HG02852 (cell line): Measurements from ENCODE around the gene PRCP.
A peak's percentile ranks its signal among the peaks of the same experiment; 100 is the strongest.

Source experiments
- ATAC-seq: cut with Tn5 transposase; IDR thresholded peaks from one replicate; pipeline ENCODE4 v1.9.1; 2021; ENCODE audit warnings: mild to moderate bottlenecking, moderate library complexity; ENCODE audit not compliant: unreplicated experiment

PRCP gene

DNA sequence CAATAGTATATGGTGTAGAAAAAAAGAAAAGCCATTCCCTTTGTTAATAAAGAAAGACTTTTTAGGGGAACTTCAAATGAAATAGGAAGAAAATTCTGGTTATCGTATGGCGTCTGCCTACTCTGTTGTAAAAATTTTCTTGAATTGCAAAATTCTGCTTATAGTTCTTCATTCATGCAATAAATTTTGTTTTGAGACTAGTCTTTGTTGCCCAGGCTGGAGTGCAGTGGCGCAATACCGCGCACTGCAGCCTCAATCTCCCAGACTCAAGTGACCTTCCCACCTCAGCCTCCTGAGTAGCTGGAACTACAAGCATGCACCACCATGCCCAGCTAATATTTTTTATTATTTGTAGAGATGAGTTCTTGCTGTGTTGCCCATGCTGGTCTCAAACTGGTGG is 7.1 kb upstream of the PRCP start:
- ATAC-seq: no peak

DNA sequence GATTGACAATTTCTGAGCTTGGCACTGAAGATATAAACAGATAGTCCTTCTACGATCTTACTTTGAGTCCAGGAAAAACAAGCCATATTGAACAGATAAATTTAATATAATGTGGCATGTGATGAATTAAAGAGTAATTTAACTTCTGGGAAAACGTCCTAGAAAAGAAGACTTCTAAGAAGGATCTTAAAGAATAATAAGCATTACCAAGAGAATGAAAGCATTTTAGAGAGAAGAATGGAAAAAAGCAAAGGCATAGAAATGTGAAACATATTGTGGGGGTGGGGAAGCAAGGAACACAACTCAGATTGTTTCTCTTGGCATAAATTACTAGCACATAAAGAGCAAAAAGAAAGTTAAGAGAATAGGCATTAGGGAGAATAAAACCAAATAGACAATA is 6.7 kb upstream of the PRCP start:
- no peak for ATAC-seq

DNA sequence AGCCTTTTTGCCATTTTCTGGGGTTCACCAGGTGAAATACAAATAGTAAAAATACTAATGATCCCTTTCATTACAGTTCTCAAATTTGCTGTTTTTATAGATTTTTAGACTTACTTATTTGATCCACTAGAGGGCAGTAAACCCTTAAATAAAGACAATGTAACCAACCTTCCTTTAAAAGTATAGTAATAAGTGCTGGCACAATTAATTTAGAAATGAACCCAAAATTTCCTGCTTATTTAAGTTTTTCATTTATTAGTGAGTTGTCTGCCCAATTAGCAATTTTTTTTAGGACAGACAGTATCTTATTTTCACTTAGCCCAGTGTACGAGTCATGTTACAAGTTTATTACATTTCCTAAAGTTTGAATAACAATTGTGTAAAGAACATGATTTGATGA is 6.0 kb upstream of the PRCP start:
- no peak for ATAC-seq

DNA sequence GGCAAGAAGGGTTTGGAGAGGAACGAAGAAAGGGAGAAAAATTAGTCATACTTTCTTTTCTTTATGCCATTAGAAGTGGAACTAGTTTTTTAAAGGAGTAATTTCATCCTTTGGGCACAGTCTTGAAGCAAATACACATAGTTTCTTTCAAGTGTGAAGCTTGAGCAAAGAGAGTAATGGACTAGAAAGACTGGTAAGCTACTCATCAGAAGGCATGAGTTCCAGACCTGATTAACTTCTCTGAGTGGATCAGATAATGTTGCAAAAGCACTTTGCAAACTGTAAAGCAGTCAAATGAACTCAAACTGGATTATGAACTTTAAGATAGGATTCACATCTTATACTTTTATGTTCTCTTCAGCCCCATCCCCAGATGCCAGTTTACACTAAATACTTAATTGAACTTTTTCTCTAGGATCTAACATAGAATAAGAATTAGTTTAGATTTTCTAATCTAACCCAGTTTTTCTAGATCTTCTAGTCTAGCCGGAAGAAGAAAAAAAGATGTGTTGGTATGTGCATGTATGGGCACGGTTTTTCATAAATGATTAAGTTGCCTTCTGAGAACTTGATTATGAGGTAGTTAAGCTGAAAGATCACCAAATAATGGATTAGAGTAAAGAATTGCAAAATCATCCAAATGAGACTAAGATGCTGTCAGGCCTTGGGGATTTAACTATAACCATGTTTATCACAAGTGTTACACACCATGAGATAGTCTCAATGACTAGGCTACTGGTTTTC is 3.8 kb upstream of the PRCP start:
- no peak for ATAC-seq

DNA sequence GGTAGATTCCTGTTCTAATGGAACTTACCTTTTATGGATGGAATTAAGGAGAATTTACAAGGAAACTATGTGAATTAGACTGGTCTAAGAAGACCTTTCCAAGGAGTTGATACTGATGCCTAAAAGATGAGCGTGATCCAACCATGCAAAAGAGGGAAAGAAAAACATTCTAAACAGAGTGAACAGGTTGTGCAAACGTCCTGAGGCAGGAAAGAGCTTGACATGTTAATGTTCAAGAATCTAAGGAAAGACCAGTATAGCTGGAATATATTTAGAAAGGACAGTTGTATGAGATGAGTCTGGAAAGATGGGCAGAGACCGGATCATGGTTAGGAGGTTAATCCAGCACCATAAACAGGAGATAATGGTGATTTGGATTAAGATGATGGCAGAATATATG is 2.6 kb upstream of the PRCP start:
- no peak for ATAC-seq

DNA sequence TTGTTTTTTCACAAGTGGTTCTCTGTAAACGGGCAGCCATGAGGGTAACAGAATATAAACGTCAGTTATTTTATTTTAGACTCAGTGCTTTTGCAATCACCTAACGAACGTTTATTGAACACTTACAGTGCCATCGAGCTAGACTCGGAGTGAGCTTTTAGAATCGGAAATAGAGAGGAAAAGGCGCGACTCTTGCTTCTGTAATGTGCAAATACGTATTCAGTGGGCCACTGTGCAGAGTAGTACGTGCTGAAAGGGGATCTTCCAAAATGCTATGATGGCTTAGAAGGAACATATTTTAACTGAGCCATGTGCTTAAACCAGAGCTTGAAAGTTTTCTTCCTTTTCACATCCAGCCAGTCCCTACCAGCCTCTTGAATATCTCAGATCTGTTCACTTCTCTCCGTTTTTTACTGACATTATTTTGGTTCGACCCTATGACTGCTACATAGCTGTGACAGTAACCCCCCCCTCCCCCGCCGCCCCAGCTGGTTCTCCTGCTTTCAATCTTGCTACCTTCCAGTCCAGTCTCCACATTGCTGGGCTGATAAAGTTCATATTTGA is 1.8 kb upstream of the PRCP start:
- ATAC-seq: no peak

DNA sequence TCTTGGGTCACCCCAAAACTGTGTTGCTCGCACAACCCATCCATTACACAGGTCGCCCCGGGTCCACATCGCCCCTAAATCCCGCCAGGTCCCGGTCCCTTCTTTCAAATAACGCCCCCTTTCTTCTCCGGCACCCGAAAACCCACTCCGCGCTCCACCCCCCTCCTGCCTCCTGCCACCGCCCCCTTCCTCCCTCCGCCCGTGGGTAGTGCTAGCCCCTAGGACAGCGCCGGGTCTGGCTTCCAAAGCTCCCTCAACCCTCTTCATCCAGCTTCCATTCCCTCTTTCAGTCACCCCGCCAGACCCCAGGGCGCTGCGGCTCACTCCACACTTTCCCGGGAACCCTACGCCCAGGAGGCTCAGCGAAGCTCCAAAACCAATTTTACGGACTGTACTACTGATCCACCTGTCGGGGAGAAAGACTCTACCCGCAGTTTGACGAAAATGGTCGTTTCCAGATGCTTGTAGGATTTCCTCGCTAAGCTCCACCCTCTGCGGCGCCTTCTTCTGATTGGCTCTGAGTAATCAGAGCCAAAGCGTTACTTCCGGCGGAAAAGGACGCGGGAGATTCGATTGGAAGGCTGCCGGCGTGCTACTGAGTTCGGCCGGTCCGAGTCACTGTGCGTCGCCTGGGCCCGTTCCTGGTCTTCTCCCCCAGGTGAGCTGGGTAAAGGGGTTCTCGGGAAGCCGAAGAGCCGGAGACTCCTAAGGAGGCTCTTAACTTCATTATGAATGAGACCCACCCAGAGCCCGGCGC is 1.1 kb upstream of the PRCP start, which contains the start of gene DDIAS:
Gene DDIAS (plus strand): TSS at position 572 of the 757 bp plus-strand sequence. CDS start 13,003 bp downstream, outside the sequence.
- ATAC-seq: peak; percentile 66

DNA sequence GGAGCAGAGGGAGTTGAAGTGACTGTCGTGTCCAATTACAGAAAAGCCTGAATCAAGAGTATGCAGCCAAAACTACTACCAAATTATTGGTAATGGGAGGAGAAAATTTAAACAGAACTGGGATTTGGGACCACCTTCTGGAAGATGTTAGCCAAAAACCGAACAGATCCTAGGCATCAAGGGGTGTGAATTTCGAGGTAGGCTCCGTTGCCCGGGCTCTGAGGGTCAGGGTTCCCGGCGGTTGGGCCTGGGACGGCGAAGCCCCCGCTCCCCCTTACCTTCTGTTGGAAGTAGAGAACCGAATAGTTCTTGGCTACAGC is 313 bp downstream of the PRCP start:
- peak; percentile 2 for ATAC-seq

DNA sequence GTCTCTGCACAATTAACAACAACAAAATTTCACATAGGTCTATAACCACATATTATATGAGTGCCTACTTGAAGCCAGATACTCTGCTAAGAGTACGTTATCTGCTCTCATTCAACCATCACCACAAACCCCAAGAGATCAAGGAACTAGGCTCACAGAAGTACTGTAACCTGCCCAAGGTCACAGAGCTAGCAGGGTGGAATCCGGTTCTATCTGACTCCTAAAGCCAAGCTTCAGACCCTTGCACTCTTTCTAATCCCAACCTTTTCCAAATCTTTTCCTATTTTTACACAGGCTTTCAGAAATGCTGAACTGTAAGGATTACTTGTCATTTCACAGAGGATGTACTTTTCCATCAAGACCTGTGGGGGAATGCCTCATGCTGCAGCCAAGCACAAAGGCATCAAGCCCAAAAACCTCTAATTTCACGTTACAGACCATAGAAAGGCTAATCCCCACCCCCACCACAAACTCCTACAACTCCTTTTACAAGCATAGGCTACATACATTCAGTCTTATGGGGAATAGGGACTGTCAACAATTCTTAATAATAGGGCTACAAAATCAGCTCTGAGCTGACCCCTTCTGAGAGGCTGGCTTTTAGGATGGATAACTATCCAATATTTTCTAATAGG is 927 bp downstream of the PRCP start:
- no peak for ATAC-seq

DNA sequence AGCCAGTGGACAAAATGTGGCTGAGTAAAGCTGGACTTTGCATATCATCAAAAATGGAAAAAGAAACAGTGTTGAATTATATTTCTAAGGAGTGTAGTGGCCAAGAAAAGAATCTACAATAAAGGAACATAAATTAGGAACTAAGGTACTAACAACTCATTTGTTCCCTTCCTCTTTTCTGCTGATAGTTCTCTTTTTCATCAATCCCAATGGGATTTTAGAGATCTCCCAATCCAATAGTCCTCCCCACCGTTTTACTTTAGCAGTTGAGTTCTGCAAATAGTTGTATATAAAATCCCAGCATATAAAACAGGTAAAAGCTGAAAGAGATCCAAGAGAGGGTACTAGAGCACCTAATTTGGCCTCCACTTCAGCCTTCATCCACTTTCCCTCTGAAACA is 2.0 kb downstream of the PRCP start:
- no peak for ATAC-seq

DNA sequence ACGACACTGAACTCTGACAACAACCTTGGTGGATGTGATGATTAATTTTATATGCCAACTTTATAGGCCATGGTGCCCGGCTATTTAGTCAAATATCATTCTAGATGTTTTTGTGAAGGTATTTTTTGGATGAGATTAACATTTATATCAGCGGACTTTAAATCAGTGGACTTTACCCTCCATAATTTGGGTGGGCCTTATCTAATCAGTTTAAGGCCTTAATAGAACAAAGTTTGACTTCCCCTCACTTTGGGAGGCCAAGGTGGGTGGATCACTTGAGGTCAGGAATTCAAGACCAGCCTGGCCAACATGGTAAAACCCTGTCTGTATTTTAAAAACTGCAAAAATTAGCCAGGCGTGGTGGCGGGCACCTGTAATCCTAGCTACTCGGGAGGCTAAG is 4.0 kb downstream of the PRCP start:
- ATAC-seq: no peak

DNA sequence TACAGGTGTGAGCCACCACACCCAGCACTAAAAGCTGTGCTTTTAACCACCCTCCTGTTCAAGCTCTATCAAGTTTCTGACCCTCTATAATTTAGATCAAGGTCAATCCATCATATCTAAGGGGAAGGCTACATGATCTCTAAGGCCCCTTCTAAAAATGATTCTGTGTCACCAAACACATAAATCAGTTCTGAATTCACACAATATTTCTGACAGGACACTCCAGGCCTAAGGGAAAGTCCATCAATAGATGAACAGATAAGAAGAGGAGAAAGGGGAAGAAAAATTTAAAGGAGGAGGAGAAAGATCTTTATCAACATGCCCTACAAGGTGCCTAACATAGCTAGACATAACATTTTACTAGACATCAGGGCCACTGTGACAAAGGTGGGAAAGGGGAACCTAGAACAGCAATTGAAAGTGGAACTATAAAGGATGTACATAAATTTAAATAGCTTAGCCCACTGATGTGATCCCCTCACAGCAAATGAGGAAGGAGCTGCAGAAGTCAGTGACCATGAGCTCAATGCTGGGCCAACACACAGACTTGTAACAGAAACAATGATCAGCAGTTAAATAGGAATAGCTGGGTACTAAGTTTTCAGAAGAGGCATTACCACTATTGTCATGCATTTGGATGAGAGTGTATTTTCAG is 4.7 kb downstream of the PRCP start:
- peak; percentile 33 for ATAC-seq

DNA sequence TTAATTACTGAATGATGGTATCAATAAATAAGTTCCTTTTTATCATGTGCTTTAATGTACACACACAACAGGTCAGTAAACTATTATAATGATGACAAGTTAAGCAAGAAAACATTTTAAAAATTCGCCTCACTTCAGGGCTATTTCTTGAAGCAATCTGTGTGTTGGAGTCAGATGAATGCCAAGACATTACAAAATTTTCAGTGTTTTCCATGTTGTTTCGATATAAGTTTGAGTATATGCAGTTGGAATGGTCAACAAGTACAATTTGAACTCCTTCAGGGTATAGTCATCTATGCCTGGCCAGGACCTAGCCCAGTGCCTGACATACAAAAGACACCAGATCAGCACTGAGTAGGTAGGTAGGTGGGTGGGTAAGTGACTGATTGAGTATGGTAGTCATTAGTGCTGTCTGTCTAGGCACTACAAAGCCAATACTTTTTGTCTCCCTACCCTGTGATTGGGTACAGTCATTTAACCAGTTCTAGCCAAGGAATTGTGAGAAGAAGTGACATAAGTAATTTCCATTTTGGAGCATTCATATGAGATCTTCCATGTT is 7.5 kb downstream of the PRCP start:
- ATAC-seq: no peak

DNA sequence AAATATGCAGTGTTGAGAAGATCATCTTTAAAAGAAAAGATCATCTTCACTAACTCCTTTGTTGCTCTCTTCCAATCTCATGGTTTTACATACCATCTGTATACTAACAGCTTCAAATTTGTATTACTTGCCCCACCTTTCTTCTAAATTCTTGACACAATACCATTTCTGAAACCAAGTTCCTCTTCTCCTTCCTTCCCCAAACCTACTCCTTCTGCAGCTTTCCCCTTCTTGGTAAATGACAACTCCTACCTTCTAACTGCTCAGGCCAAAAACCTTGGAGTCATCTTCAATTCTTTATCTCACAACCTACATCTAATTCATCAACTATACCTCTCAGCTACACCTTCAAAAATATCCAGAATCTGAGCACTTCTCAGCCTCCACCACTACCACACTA is 9.3 kb downstream of the PRCP start:
- ATAC-seq: no peak

DNA sequence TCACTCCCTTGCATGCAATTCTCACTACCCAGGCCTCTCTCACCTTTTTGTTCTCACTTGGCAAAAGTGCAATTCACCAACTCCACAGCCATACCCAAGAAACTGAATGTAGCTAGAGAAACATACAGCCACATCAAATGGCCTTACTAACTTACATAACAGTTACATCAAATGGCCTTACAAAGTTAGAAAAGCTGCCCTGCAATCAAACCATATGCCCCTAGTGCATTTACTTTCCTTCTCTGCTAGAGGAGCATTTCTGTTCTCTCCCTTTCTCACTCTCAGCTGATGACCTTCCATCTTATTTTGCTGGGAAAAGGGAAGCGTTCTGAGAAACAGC is 10.3 kb downstream of the PRCP start:
- ATAC-seq: no peak

DNA sequence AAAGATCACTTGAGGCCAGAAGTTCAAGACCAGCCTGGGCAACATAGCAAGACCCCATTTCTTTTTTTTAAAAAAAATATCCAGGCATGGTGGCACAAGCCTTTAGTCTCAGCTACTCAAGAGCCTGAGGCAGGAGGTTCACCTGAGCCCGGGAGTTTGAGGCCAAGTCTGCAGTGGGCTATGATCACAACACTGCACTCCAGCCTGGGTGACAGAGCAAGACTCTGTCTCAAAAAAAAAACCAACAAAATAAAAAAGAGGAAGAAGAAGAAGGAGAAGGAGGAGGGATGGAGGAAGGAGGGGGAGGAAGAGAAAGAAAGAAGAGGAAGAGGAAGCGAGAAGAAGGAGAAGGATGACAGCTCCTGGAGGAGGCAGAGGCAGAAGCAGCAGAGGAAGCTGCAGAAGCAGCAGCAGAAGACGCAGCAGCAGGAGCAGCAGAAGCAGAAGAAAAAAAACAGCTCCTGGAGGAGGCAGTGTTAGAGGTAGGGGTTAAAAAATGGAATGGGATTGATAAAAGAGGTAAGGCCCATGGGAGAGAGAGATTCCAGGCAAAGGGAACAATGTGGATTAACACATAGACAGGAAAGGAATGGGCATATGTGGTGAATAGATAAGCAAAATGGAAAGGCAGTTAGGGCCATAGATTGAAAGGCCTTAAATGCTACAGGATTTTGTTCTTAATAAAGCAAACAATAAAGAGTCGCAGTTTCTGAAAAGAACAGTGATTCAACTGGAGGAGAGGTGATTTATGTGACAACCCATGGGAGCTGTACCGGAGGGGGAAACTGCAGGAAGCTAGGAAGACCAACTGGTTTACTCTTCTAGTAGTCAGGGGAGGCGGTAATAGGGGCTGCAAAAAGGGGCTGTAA is 10.9 kb downstream of the PRCP start:
- ATAC-seq: peak; percentile 56

DNA sequence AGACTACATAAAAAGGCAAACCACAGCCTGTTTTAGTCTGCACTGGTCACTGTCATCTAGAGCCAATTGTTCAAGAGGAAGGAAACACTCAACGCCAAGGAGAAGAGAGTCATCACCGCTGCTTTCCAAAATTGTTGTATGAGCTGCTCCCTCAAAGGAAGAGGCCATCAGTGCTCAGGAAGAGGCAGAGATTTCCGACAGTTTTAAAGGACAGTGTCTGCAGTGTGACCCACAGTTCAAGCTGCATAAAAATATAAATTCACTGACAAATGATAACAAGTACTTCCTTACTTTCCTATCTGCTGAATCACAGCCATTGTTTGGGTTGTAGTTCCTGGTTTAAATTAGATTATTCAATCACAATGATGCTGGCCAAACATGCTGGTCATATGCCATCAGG is 16.4 kb downstream of the PRCP start:
- ATAC-seq: no peak

DNA sequence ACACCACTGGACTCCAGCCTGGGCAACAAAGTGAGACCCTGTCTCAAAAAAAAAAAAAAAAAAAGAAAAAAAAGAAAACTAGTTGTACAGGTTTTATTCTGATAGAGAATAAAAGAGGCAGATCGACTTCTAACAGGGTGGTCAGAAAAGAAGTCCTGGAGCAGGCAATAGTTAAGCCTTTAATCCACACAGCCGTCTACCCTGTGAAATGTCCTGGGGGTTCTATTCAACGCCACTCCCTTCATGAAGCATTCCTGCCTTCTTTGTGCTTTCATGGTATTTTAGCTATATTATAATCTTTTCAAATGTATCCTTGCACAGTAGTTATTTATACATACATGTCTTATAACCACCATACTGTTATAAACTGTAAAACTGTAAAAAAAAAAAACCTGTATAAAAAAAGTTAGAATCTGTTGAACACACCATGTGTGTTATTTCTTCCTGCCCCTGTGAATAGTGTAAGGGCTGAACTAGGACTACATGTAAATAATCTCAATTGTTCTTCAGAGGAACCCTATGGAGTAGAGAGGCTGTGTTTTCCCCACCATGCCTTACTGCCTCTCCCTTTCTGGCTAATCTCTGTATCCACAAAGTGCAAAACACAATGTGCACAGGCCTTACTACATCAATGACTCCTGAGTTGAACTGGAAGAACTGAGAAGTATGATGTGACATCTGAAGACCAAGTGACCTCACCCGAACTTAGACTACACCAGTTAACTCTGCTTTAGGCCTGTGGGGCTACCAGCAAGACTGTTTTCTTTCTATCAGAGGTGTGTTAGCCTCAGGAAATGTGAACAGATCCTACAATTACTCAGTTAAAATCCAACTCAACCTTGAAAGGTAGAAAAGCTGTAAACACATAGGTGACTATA is 25.3 kb downstream of the PRCP start:
- no peak for ATAC-seq

DNA sequence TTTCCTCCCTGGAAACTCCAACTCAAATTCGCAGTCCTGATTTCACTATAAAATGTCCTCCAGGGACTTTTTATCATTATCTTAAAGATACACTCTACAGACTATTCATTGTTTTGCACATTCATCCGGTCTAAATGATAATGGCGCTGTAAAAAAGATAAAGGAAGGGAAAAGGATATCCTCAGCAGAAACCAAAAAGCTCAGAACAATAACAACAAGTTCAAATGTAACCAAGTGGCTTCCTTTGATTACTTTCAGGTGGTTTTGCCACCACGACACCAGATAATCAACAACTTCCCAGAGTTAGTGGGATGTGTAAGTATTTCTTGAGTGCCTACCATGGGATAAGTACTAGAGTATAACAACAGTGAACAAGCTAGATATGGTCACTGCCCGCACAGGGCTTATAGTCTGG is 26.3 kb downstream of the PRCP start:
- no peak for ATAC-seq
